Kidney epithelial cell (primary cell): ENCODE data around the gene PAPPA. TPM values are rescaled to one million over a fixed set of nuclear protein-coding genes. Genes with fewer than 3 reads are reported as not detected.

Source experiments
- DNase-seq: peaks from one replicate; pipeline ENCODE4 v3.0.0-alpha.2; 2010; ENCODE audit warnings: low read depth
- H3K27me3 ChIP-seq: 2 replicates; pipeline ENCODE4 v1.6.0; 2011; ENCODE audit warnings: low read length; ENCODE audit not compliant: control insufficient read depth, insufficient read depth
- H3K36me3 ChIP-seq: 2 replicates; pipeline ENCODE4 v1.5.1; 2011; ENCODE audit warnings: low read length; ENCODE audit not compliant: control insufficient read depth, insufficient read depth
- H3K4me3 ChIP-seq: 2 replicates; pipeline ENCODE4 v1.5.1; 2011; ENCODE audit warnings: low read depth, mild to moderate bottlenecking, control low read depth, low read length
- total RNA-seq: library from RNA; depleted of rRNA; stranded (reverse); fragments of >200 nt; gene quantifications from 2 replicates; pipeline ENCODE4 v1.2.3, GENCODE V29; 2015
- TF ChIP-seq, protein P1 (sequence below): IDR thresholded peaks from 2 replicates; pipeline ENCODE4 v1.5.1; 2011; ENCODE audit warnings: mild to moderate bottlenecking, moderate library complexity, low read length, control low read depth, inconsistent platforms; ENCODE audit not compliant: insufficient read depth, poor library complexity, severe bottlenecking

Gene PAPPA
- total RNA-seq, 1 donor from 2014 or later: 15.4 TPM

DNA sequence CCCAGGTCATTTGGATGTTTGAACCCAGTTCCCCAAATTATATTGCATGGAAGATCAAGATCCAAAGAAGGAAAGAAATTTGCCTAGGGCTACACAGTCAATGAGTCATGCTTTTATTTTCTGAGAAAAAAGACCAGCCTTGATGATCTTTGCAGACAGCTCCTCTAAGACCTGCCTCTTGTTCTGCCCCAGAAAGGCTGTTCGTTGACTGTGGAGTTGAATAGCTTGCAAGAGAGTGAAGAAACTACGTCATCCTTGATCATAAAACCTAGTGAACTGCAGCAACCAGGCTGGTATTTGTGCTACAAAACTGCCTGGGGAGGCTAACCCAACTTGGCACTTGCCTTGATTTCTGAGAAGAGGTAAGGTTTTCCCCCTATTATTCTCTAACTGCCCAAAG is 263.9 kb downstream of the PAPPA start:
- Histone ChIP-seq H3K4me3 (no peak overlapping the region), H3K36me3 (no peaks in the 10 kb centered on the region), H3K27me3 (no peaks in the 10 kb centered on the region)
- TF ChIP-seq, protein P1, sequence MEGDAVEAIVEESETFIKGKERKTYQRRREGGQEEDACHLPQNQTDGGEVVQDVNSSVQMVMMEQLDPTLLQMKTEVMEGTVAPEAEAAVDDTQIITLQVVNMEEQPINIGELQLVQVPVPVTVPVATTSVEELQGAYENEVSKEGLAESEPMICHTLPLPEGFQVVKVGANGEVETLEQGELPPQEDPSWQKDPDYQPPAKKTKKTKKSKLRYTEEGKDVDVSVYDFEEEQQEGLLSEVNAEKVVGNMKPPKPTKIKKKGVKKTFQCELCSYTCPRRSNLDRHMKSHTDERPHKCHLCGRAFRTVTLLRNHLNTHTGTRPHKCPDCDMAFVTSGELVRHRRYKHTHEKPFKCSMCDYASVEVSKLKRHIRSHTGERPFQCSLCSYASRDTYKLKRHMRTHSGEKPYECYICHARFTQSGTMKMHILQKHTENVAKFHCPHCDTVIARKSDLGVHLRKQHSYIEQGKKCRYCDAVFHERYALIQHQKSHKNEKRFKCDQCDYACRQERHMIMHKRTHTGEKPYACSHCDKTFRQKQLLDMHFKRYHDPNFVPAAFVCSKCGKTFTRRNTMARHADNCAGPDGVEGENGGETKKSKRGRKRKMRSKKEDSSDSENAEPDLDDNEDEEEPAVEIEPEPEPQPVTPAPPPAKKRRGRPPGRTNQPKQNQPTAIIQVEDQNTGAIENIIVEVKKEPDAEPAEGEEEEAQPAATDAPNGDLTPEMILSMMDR: no peak
- DNase-seq: peak; percentile 96

DNA sequence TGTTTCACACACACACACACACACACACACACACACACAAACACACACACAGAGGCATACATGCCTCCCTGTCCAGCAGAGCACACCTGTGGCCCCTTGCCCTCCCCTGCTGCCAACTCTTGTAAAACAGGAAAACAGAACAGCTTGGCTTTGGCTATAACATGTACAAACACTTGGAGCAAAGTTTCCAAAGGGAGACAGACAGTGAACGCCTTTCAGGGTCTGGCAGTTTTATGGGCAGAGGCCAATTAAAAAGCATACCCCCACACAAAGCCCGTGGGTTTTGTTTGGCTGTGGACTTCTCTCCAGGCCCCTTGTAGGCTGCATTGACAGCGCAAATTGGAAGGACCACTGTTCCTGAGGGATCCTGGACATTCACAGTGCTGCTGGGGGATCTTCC is 265.6 kb downstream of the PAPPA start:
- no peak for DNase-seq
- H3K4me3 ChIP-seq: no peak overlapping the region
- no peaks in the 10 kb centered on the region for H3K27me3 ChIP-seq
- TF ChIP-seq, protein P1: no peak
- H3K36me3 ChIP-seq: no peaks in the 10 kb centered on the region

DNA sequence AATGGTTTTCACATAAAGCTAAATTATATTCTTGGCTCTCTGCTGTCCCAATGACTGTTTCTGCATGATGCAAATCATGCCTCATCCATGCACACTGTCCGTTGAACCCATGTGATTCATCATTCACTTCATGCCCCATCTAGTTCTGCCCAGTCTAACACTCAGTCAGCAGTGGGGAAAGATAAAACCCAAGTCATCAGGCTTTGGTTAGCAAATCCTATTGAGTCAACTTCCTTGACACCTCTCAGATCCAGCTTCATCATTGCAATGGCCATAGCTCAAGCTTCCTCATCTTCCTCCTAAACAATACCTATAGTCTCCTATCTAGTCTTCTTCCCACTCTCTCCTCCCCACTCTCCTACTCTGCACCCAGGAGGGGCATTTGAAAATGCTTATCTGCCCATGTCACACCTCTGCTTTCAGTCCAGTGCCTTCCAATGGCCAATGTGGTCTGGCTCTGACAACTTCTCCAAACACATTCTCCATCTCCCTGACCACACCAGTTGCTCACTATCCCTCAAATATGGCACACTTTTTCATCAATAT is 267.5 kb downstream of the PAPPA start:
- peak; percentile 28 for DNase-seq
- Histone ChIP-seq H3K36me3 (no peaks in the 10 kb centered on the region), H3K27me3 (no peaks in the 10 kb centered on the region), H3K4me3 (no peak overlapping the region)
- TF ChIP-seq, protein P1: no peak

DNA sequence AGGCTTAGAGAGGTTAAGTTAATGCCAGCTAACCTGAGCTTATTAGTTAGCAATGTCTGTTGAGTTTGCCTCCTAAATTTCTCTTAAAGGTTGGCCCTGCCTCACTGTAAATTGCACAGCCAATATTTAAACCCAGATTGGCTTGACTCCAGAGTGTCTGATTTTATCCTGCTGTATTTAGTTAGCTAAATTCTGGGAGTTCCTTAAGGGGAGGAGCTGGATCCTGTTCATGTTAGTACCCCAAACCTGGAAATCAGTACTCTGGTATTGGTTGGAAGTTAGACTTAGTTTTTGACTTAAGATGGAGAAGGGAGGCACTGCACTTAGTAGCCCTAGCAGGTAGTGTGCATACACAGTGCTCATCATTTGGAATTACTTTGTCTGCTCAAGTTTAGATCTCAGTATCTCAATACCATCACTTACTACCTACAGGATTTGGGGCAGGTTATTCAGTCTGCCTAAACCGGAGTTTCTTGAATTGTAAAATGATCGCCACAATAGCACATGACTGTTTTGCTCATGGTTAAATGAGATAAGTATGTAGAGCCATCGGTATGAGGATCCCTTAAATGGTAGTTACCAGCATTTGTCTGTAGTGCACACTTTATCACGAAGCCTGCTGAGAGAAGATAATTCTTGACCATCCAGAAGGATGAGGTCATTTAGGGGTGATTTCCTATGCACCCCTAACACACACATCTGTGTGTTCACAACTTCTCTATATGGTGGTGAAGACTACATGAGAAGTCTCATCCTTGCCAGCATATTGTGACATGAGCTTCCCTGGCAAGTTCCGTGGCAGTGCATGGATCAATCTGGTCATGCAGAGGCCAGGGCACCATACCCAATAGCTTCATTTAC is 268.8 kb downstream of the PAPPA start:
- H3K4me3 ChIP-seq: no peak overlapping the region
- H3K36me3 ChIP-seq: no peaks in the 10 kb centered on the region
- DNase-seq: no peak
- TF ChIP-seq, protein P1: no peak
- no peaks in the 10 kb centered on the region for H3K27me3 ChIP-seq

DNA sequence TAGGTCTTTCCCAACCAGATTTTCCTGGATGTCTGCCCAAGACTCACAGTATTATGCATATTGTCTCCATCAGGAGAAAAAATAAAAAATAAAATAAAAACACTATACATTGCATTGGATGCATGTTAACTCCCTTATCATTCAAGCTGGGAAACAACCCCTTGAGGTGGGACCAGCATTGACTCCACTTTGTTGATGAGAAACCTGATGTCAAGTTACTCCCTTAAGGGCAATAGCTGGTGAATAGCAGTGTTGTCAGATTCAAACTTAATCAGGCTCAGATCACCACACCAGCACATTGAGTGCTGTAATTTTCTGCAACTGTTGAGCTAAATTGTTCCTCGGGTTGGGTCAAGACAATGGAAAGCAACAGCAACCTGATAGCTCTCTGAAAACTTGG is 269.6 kb downstream of the PAPPA start:
- no peaks in the 10 kb centered on the region for H3K27me3 ChIP-seq
- no peak overlapping the region for H3K4me3 ChIP-seq
- TF ChIP-seq, protein P1: no peak

More for the DNA sequence above, 269.6 kb downstream of the PAPPA start:
- no peaks in the 10 kb centered on the region for H3K36me3 ChIP-seq
- no peak for DNase-seq
